D341Med (cell line): Measurements from ENCODE around the gene SRGN.

Source experiments
- DNase-seq: peaks from one replicate; pipeline ENCODE4 v3.0.0; 2012; ENCODE audit warnings: low spot score

Gene SRGN

DNA sequence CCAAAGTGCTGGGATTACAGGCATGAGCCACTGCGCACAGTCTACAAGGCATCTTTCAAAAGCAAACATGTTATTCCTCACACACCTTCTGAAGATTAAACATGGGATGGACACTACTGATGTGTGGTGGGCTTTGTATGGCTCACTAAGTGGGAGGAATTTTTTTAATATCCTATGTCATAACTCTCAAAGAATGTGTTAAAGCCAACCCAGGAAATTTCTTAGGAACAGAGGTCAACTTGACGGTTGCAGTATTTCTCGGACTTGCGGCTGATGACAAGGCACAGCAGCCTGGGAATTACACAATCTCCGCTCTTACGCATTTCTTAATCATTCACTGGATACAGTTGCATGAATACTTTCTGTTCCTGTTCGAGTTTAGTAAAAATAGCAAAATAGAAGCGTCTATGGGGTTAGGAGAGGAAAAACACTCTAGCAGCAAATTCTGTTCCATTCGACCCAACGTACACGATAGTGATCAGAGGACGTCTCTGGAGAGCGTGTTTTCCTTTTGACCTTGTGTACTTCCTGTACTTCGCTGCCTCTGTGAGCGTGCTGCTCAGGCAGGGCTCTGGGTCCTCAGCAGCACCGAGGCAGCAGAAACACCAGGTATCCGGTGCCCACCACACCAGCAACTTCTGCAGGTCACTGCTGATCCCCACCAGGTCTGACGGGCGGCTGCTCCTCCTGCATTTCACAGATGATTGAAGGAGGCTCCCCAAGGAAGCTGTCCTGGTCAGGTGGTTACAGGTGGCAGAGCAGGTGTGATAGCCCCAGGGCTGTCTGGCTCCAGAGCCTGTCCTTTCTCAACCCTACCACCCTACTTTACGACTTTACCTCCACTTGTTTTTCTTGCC is 26.4 kb upstream of the SRGN start:
- no peak for DNase-seq

DNA sequence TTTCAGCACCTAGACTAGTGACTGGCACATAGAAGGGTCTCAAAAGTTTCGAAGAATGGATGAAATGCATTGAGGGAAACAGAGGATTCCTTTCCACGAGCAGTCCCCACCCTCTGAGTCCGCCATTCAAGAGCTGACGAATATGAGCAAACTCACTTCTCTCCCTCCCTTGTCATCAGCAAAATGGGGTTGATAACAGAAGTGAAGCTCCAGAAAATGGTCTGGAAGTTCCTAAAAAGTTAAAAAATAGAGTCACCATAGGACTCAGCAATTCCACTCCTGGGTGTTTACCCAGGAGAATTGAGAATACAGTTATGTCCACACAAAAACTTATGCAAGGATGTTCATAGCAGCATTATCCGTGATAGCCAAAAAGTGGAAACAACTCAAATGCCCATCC is 25.0 kb upstream of the SRGN start:
- DNase-seq: no peak

GRCh38 chr10:69064762-69065328 is 23.1 kb upstream of the SRGN start:
- no peak for DNase-seq

GRCh38 chr10:69065406-69066361 is 22.2 kb upstream of the SRGN start:
- DNase-seq: no peak

DNA sequence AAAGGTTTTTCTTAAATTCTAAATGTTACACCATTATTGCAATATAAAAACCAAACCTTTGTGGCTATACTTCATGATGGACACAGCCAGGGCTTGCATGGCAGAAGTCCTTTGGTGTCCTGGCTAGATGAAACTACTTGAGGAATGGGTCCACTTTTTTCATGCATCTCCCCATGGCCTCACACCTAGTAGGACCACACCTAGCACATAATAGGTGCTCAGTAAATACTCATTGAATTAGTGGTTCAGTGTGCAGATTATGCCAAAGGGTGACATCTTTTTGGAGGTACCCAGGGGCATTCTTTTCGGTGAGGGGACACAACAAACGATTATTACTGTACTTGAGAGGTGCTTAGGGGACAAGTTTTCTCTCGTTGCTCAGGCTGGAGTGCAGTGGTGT is 20.7 kb upstream of the SRGN start:
- no peak for DNase-seq

DNA sequence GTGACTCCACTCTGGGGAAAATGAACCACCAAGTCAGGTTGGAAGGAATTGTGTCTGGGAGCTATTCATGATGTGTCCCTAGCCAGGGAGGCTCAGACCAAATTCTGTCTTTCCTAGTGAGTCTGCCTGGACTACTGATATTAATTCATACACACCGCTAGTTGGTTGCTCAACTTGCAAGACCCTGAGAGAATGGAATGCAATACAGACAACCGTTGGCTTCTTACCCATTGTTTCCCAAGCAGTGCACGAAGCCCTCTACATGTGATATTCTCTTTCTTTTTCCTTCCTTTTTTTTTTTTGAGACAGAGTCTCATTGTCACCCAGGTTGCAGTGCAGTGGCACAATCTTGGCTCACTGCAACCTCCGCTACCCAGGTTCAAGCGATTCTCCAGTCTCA is 19.4 kb upstream of the SRGN start:
- no peak for DNase-seq

DNA sequence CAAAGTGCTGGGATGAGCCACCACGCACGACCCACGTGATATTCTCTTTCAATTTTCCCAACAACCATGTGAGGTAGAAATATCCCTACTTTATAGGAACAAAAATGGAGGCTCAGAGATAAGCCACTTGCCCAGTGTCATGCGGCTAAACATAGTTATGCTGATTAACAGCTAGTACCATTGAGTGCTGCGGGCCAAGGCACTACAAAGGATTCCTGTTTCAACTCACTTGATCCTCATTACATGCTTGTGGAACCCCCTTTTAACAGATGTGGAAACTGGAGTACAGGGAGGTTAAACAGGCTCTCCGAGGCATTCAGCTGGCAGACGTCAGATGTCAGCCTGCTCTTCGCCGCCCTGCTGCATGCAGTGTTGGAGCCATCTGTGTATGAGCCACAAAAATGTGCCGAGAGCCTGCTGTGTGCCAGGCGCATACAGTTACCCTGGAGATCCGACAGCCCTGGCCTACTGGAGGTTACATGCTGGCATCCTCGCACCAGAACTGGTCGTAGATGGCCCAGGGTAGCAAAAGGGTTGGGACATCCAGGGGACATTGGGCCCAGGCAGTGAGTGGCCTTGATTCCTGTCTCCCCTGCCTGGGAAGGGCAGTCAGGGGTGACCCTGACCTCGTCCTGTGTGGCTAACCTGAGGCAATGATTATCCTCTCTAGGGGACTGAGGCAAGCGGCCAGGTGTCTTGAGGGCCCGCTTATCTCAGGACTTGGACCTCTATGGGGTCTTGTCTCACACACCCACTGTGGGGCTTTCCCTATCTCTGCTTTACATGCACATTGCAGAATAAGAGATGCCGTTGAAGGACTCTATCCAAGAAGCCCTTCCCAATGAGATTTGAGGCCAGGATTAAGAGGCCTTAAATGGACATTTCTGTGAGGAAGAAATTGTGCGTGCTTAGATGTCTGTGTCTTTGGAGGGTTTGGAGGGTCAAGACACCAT is 18.5 kb upstream of the SRGN start:
- no peak for DNase-seq

DNA sequence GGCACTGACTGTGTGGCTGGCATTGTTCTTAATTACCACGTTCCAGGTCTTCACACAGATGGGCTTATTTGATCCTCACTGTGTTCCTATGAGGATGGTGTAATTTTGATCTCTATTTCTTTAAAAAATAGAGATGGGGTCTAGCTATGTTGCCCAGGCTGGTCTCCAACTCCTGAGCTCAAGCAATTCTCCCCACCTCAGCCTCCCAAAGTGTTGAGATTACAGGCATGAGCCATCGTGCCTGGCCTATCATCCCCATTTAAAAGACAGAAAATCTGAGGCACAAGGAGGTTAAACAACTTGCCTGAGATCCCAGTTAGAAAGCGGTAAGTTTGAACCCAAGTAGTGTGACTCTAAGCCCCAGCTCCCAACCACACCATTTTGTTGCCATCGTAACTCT is 17.0 kb upstream of the SRGN start:
- DNase-seq: no peak

- no peak for DNase-seq
Measured at GRCh38 chr10:69071610-69072009, 16.3 kb upstream of the SRGN start.

DNA sequence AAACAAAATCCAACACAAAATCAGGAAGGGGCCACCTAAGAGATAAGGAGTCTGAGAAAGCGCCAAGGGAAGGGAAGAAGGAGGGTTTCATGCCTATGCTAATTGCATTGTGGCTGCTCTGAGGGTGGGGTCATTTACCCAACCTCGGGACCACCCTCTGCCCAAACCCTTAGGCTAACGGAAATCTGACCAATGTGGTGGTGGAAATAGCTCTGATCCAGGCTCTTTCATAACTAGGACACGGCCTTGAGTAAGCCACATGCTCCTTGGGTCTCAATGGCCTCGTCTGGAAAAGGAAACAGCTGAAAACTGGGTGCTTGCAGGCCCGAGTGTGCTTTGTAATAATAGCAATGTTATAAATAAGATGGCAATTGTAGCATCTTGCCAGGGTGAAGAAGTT is 14.9 kb upstream of the SRGN start:
- no peak for DNase-seq

GRCh38 chr10:69073736-69074364 is 14.1 kb upstream of the SRGN start:
- DNase-seq: no peak

GRCh38 chr10:69074532-69074931 is 13.4 kb upstream of the SRGN start:
- no peak for DNase-seq

DNA sequence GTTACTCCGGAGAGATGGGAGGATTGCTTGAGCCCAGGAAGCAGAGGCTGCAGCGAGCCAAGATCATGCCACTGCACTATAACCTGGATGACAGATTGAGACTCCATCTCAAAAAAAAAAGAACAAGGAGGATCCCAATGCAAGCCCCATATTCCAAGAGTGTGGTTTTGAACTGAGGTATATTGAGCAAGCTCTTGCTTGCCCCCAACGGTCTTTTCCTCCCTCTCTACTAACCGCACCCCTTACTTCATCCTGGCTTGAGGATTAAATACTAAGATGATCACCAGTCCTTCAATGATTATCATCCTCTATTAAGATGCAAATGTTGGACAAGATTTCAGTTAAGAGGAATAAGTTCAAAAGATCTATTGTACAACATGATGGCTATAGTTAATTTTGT is 12.5 kb upstream of the SRGN start:
- no peak for DNase-seq

DNA sequence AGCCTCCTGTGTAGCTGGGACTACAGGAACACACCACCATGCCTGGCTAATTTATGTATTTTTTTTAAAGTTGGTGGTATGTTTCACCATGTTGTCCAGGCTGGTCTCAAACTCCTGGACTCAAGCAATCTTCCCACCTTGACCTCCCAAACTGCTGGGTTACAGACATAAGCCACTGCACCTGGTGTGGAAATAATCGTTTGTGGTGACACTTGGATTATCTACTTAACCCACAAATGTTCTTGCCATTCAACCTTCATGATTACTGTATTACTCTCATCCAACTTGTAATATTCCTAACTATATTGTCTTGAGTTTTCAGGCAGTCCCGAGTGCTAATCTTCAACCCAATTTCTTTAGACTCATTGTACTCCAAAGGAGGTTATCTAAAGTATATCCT is 9.6 kb upstream of the SRGN start:
- no peak for DNase-seq

DNA sequence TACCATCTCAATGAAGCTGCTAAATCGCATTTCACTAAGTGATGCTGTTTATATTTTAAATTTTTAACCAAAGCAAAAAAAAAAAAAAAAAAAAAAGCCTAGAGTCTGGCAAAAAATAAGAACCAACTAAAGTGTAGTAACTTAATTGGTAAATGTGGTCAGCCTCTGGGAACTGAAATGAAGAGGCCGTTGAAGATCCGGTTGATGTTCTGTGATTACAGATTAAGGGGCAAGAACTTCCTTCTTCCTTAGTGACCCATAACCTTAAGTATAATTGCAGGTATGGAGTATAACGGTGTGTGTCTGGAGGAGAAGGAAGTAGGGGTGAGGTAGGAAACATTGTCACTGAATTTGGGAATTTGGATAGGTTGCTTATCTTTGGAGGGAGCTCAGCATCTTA is 7.7 kb upstream of the SRGN start:
- no peak for DNase-seq

DNA sequence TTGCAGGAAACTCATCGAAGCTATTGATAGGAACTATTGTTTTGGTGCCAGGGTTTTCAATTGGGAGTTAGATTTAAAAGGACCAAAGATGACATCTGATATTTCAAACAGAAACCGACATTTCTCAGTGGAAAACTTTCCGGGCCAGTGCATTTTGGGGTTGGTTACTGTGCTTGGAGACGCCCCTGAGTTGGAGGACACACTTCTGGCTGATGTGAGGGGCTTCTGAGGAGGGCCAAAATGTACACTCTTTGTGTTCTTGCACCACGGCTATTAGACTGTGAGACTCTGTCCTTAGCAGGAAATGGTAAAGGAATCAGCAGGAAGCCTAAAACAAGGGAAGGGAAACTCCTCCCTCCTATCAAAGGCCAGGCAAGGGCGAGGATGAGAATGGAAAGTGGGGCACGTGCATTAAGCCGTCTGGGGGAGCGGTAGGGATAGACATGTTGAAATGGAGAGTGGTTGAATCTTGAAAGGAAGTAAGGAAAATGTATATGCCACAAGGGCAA is 1.8 kb upstream of the SRGN start:
- DNase-seq: no peak

DNA sequence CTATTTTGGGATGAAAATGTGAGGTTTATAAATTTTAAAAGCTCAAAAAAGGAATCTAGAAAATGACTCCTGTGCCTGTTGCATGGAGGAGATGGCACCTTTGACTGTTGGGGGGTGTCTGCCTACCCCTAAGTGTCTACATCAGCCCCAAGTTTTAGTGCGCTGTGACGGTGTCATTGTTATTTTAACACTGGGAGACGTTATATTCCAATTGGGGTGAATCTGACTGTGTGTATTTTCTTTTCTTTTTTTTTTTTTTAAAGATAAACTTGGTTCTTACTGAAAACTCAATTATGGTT is 517 bp downstream of the SRGN start:
- DNase-seq: no peak

- DNase-seq: no peak
Measured at GRCh38 chr10:69088801-69089501, 1.0 kb downstream of the SRGN start.

DNA sequence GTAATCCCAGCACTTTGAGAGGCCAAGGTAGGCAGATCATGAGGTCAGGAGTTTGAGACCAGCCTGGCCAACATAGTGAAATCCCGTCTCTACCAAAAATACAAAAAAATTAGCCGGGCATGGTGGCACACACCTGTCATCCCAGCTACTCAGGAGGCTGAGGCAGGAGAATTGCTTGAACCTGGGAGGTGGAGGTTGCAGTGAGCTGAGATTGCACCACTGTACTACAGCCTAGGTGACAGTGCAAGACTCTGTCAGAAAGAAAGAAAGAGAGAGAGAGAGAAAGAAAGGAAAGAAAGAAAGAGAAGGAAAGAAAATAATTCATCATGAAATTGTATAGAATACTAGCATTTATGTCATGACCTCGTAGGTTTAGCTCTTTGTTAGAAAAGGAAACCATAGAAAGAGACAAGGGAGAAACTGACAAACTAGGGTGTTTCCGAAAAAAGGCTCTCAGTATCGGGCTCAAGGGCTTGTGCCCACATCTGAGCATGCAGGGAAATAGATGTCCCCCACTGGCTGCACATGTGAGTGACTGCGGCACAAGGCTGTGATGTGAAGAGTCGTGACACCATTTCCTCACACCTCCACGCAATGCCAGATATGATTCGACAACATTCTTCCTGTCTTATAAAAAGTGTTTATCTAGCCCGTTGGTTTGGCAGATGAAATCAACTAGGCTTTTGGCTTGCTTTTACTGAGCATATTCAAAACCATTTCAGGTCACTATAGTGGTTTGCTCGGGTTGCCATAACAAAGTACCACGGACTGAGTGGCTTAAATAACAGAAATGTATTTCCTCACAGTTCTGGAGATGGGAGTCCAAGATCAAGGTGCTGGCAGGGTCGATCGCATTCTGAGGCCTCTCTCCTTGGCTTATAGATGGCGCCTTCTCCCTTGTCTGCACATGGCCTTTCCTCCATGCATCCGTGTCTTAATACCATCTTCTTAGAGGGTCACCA is 2.0 kb downstream of the SRGN start:
- DNase-seq: no peak
